Measurements from ENCODE around the gene CD300LF. TPM values are rescaled to one million over a fixed set of nuclear protein-coding genes. Genes with fewer than 3 reads are reported as not detected.

Gene CD300LF
- total and polyA plus RNA-seq, 4 donors = 0.13 to 1.9 (median 1.0) TPM

DNA sequence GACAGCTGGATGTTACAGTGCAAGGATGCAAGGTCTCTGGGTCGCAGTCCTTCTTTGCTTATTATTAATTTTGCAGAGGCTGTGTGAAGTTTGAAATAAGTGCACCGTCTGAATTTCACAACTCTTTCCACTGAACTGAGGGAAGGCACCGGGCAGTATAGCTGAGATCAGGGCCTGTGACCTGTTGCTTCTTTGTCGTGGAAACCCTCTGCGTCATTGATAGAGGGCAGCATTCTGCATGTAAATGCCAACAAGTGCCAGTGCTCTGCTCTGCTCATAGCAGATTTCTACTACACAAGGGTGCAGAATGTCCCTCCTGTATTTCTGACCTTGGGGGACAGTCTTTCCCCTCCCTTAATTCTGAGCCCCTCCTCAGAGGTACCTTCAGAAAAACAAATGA, 26.0 kb downstream of the CD300LF start (continued):
- TF ChIP-seq, protein P1, sequence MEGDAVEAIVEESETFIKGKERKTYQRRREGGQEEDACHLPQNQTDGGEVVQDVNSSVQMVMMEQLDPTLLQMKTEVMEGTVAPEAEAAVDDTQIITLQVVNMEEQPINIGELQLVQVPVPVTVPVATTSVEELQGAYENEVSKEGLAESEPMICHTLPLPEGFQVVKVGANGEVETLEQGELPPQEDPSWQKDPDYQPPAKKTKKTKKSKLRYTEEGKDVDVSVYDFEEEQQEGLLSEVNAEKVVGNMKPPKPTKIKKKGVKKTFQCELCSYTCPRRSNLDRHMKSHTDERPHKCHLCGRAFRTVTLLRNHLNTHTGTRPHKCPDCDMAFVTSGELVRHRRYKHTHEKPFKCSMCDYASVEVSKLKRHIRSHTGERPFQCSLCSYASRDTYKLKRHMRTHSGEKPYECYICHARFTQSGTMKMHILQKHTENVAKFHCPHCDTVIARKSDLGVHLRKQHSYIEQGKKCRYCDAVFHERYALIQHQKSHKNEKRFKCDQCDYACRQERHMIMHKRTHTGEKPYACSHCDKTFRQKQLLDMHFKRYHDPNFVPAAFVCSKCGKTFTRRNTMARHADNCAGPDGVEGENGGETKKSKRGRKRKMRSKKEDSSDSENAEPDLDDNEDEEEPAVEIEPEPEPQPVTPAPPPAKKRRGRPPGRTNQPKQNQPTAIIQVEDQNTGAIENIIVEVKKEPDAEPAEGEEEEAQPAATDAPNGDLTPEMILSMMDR (IDR thresholded peaks at IDR 0.05; ENCODE audit: low read depth, low read length, missing input control) = no peak
- TF ChIP-seq FOXA2 (IDR thresholded peaks at IDR 0.05) (no peak), HNF4G (IDR thresholded peaks at IDR 0.05) (no peak), RXRA (IDR thresholded peaks at IDR 0.05) (no peak), YY1 (IDR thresholded peaks at IDR 0.05) (no peak)
- TF ChIP-seq, protein P2, sequence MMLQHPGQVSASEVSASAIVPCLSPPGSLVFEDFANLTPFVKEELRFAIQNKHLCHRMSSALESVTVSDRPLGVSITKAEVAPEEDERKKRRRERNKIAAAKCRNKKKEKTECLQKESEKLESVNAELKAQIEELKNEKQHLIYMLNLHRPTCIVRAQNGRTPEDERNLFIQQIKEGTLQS (IDR thresholded peaks at IDR 0.05) = no peak

DNA sequence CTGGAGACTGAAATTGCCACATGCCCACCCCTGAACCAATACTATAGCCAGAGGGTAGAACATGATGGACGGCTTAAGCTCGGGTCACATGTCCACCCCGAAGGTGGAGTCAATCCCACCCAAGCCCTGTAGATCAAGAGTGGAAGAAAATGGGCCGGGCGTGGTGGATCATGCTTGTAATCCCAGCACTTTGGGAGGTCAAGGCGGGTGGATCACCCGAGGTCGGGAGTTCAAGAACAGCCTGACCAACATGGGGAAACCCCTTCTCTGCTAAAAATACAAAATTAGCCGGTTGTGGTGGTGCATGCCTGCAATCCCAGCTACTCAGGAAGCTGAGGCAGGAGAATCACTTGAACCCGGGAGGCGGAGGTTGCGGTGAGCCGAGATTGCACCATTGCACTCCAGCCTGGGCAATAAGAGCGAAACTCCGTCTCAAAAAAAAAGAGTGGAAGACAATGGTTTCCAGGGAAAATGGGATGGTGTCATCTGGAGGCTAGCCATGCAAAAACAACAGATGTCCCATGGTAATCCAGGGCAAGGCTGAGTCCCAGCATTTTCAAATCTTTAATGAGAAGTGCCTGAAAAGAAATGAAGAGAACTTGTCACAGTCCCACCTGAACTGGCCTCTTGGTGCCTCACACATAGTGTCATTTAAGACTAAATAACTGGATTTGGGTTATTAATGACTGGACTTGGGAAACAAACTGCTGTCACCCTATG, 30.1 kb downstream of the CD300LF start:
- no peak for TF ChIP-seq FOXA1 (IDR thresholded peaks at IDR 0.05)
- no peak for TF ChIP-seq SP1 (IDR thresholded peaks at IDR 0.05)
- TF ChIP-seq, protein P3, sequence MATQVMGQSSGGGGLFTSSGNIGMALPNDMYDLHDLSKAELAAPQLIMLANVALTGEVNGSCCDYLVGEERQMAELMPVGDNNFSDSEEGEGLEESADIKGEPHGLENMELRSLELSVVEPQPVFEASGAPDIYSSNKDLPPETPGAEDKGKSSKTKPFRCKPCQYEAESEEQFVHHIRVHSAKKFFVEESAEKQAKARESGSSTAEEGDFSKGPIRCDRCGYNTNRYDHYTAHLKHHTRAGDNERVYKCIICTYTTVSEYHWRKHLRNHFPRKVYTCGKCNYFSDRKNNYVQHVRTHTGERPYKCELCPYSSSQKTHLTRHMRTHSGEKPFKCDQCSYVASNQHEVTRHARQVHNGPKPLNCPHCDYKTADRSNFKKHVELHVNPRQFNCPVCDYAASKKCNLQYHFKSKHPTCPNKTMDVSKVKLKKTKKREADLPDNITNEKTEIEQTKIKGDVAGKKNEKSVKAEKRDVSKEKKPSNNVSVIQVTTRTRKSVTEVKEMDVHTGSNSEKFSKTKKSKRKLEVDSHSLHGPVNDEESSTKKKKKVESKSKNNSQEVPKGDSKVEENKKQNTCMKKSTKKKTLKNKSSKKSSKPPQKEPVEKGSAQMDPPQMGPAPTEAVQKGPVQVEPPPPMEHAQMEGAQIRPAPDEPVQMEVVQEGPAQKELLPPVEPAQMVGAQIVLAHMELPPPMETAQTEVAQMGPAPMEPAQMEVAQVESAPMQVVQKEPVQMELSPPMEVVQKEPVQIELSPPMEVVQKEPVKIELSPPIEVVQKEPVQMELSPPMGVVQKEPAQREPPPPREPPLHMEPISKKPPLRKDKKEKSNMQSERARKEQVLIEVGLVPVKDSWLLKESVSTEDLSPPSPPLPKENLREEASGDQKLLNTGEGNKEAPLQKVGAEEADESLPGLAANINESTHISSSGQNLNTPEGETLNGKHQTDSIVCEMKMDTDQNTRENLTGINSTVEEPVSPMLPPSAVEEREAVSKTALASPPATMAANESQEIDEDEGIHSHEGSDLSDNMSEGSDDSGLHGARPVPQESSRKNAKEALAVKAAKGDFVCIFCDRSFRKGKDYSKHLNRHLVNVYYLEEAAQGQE (IDR thresholded peaks at IDR 0.05) = no peak
- 77% methylated on average over 15 of the region's 15 CpGs for WGBS
- Histone ChIP-seq H3K9ac (ENCODE audit: low read depth in 1 of 2, low read length in 2 of 2) (no peak overlapping the region), H3K36me3 (ENCODE audit: control insufficient read depth in 4 of 4, insufficient read depth in 3 of 4, low read depth in 1 of 4, low read length in 3 of 4) (no peaks in the 10 kb centered on the region), H3K27ac (ENCODE audit: low read depth in 1 of 2, low read length in 2 of 2) (no peak overlapping the region), H3K27me3 (ENCODE audit: control insufficient read depth in 4 of 4, insufficient read depth in 4 of 4, low read length in 3 of 4) (peaks cover 0 to 4% (median under 1%) of the 10 kb centered on the region in 4 donors), H3K4me1 (ENCODE audit: control insufficient read depth in 4 of 4, insufficient read depth in 4 of 4, low read length in 3 of 4) (no peaks in the 10 kb centered on the region), H3K9me3 (ENCODE audit: control insufficient read depth in 4 of 4, low read length in 3 of 4) (no peaks in the 10 kb centered on the region), H3K4me3 (ENCODE audit: low read depth in 1 of 3, low read length in 3 of 3) (no peak overlapping the region)
- no peak for DNase-seq (ENCODE audit: low spot score)

DNA sequence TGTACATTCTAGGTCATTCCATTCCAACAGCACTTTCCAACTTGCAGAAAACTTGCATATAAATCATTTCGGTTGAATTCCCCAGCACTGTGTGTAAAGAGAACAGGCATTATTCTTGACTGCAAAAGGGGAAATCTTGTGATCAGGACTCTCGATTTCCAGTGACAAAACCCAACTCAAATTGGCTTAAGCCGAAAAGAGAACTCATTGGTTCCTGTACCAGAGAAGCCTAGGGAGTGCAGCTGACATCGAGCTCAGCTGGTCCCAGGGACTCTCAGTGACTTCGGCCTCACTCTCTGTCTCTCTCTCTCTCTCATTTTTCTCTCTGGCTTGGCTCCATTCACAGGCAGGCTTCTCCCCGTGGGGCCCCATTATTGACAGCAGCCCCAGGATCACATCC, 30.7 kb downstream of the CD300LF start:
- H3K27ac ChIP-seq (ENCODE audit: low read depth in 1 of 2, low read length in 2 of 2) = no peak overlapping the region
- no peaks in the 10 kb centered on the region for H3K36me3 ChIP-seq (ENCODE audit: control insufficient read depth in 4 of 4, insufficient read depth in 3 of 4, low read depth in 1 of 4, low read length in 3 of 4)
- WGBS = 75% methylated on average over 6 of the region's 6 CpGs
- peaks cover 0 to 4% (median under 1%) of the 10 kb centered on the region in 4 donors for H3K27me3 ChIP-seq (ENCODE audit: control insufficient read depth in 4 of 4, insufficient read depth in 4 of 4, low read length in 3 of 4)
- TF ChIP-seq, protein P4, sequence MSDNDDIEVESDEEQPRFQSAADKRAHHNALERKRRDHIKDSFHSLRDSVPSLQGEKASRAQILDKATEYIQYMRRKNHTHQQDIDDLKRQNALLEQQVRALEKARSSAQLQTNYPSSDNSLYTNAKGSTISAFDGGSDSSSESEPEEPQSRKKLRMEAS (IDR thresholded peaks at IDR 0.05) = no peak
- TF ChIP-seq JUND (IDR thresholded peaks at IDR 0.05) (no peak), FOXA2 (IDR thresholded peaks at IDR 0.05) (no peak), YY1 (IDR thresholded peaks at IDR 0.05) (no peak), HNF4G (IDR thresholded peaks at IDR 0.05) (no peak), EGR1 (IDR thresholded peaks at IDR 0.05; ENCODE audit: low read depth in 2 of 2) (no peak), TAF1 (conservative IDR thresholded peaks at IDR 0.05) (no peak)
- TF ChIP-seq, protein P5, sequence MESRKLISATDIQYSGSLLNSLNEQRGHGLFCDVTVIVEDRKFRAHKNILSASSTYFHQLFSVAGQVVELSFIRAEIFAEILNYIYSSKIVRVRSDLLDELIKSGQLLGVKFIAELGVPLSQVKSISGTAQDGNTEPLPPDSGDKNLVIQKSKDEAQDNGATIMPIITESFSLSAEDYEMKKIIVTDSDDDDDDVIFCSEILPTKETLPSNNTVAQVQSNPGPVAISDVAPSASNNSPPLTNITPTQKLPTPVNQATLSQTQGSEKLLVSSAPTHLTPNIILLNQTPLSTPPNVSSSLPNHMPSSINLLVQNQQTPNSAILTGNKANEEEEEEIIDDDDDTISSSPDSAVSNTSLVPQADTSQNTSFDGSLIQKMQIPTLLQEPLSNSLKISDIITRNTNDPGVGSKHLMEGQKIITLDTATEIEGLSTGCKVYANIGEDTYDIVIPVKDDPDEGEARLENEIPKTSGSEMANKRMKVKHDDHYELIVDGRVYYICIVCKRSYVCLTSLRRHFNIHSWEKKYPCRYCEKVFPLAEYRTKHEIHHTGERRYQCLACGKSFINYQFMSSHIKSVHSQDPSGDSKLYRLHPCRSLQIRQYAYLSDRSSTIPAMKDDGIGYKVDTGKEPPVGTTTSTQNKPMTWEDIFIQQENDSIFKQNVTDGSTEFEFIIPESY (IDR thresholded peaks at IDR 0.05) = no peak
- no peak overlapping the region for H3K9ac ChIP-seq (ENCODE audit: low read depth in 1 of 2, low read length in 2 of 2)
- no peaks in the 10 kb centered on the region for H3K4me1 ChIP-seq (ENCODE audit: control insufficient read depth in 4 of 4, insufficient read depth in 4 of 4, low read length in 3 of 4)
- H3K4me3 ChIP-seq (ENCODE audit: low read depth in 1 of 3, low read length in 3 of 3) = no peak overlapping the region
- H3K9me3 ChIP-seq (ENCODE audit: control insufficient read depth in 4 of 4, low read length in 3 of 4) = no peaks in the 10 kb centered on the region
- DNase-seq (ENCODE audit: low spot score) = no peak

Measured in liver (tissue), 9 donors.